GM12801 (cell line): ENCODE results near the gene HPS4.

Experiments
- CTCF ChIP-seq: IDR thresholded peaks from one replicate; pipeline ENCODE4 v1.5.1; 2011; ENCODE audit warnings: control low read depth; ENCODE audit not compliant: insufficient read length; ENCODE audit errors: extremely low read depth

The HPS4 gene

GRCh38 chr22:26483439-26484359 lies at the start of gene HPS4, which contains the start of gene SRRD:
Gene HPS4, minus strand, starts transcription at chr22:26483783. Its CDS starts 2,021 bp downstream, at chr22:26481762.
Gene SRRD, plus strand, starts transcription at chr22:26483877. Its CDS starts 14 bp downstream, at chr22:26483891.
- no peak for TF ChIP-seq CTCF

- TF ChIP-seq CTCF: no peak
Observed at GRCh38 chr22:26529345-26529744, 45.8 kb upstream of the HPS4 start.

DNA sequence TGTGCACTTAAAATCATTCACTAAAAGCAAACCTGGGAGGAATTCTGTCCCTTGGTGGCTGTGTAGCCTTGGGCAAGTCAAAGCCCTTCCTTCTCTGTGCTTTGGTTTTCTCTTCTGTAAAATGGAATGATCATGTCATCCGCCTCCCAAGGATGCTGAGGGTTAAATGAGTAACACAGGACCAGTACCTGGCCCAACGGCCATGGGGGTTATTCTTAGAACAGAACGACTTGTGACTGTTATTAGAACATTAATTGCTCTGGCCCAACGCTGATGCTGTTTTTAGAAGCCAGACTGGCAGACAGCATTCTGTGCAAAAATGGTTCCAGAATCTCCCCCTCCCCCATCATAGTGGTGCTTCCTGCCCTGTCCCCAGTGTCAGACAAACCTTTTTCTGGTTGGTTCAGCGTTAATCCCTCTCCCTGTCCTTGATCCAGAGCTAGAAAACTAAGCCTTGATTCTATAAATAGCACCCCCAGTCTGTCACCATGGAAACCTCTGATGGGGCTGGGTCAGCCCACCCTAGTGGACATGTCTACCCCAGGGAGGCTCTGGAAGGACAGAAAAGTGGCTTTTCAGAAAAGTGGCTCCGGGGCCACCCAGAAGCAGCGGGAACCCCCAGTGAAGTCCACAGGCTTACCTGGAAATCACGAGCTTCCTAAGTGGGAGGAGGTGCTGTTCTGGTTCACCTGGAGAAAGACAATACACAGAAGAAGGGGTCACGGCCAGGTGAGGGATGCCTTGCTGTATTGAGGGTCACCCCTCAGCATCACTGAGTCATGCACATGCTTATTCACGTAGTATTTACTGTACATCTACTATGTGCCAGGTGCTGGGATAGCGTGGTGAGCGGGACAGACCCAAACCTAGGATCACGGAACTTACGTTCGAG lies 44.2 kb upstream of the HPS4 start:
- no peak for TF ChIP-seq CTCF

DNA sequence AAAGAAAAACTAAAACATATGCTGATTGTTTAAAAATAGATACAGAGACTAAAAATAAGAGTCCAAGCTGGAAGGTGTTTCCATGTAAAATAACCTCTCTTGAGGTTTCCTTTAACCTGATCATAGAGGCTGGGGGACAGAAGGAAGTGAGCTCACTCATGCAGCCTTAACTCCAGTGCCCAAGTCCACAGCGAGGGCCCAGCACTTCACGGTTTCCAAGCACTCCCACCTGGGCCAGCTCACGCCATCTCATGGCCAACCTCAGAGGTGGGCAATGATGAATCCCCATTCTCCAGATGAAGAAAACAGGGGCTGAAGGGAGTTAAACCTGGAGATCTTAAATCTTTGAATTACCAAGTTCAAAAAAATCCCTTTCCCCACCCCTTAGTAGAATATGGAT lies 43.6 kb upstream of the HPS4 start:
- no peak for TF ChIP-seq CTCF

DNA sequence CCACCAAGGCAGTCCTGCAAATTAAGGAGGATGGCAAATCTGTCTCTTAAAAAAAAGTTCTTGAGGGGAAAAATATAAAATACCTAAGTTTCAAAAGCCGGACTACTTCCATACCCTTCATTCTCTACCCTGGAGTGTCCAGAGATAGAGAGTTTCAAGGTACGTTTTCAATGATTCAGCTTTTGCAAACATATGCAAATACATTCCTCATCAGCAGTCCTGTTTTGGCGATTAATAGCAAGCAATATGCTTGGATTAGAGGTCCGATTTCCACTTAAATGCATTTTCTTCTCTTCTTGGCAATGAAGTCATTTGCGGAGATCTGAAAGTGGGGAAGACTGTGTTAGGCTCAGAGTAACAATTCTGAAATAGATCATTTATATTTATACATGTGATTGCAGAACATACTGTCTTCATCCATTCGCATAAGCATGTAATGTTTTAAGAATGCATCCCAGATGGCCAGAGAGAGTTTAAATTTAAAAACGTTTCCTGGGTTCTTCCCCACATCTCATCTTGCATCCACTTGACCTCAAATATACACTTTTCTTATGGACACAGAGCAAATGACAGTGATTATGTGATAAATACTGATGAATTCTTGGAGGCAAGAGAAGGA lies 42.5 kb upstream of the HPS4 start:
- TF ChIP-seq CTCF: no peak

DNA sequence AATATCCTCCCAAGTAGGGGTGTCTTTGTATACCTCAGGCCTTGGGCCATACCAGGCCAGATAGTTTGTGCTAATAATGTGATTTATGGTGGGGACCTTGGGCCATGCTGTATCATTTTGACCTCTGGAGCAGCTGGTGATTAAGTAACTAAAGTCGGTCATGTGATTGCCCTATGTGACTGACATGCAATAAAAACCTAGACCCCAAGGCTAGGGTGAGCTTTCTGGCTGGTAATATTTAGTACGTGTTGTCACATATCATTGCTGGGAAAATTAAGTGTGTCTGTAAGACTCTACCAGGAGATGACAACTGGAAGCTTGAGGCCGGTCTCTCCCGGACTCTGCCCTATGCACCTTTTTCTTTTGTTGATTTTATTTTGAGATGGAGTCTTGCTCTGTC lies 41.3 kb upstream of the HPS4 start:
- TF ChIP-seq CTCF: no peak

GRCh38 chr22:26522592-26522991 lies 39.0 kb upstream of the HPS4 start:
- TF ChIP-seq CTCF: no peak
